Measurements from ENCODE around the gene RIPPLY1.

DNA sequence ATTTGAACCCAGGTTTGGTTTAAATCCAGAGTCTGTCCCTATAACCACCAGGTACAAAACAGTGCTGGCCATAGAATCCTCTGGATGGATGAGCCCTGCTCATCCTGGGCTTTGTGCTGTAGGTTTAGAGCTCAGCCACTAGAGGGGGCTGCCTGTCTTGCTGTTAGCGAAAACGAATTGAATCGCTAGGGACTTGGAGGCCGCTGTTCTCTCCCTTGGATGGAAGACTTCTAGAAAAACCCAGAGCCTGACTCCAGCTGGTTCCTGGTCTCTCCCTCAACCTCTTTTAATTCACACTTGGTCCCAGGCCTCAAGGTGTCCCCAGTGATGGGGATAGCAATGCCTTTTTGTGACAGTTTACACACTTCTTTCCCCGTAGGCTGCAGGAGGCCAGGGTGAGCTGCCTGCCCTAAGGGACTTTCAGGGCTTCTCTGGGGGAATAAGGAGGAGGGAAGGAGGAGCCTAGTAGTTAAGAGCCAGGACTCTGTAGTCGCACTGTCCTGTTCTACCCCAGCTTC is 8.7 kb downstream of the RIPPLY1 start:
- TF ChIP-seq, protein P1, sequence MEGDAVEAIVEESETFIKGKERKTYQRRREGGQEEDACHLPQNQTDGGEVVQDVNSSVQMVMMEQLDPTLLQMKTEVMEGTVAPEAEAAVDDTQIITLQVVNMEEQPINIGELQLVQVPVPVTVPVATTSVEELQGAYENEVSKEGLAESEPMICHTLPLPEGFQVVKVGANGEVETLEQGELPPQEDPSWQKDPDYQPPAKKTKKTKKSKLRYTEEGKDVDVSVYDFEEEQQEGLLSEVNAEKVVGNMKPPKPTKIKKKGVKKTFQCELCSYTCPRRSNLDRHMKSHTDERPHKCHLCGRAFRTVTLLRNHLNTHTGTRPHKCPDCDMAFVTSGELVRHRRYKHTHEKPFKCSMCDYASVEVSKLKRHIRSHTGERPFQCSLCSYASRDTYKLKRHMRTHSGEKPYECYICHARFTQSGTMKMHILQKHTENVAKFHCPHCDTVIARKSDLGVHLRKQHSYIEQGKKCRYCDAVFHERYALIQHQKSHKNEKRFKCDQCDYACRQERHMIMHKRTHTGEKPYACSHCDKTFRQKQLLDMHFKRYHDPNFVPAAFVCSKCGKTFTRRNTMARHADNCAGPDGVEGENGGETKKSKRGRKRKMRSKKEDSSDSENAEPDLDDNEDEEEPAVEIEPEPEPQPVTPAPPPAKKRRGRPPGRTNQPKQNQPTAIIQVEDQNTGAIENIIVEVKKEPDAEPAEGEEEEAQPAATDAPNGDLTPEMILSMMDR (IDR thresholded peaks at IDR 0.05), result peak; percentile 58 to 77 (median 63)
- TF ChIP-seq POLR2A (IDR thresholded peaks at IDR 0.05), result no peak

Data from uterus (tissue), 2 donors.